ENCODE measurements around the gene SEMA4C. TPM values are rescaled to one million over a fixed set of nuclear protein-coding genes. Genes with fewer than 3 reads are reported as not detected.

SEMA4C gene
- polyA plus RNA-seq, 1 donor (not counting 4 experiments of a cell fraction or from before 2014, with no cell fraction given): 7.5 TPM

GRCh38 chr2:96848264-96848663 is 21.6 kb downstream of the SEMA4C start:
- Histone ChIP-seq H3K4me2 (ENCODE audit: control insufficient read depth, extremely low read depth, insufficient read depth, low read depth, low read length) (no peak overlapping the region), H3K4me1 (ENCODE audit: control insufficient read depth, extremely low read depth, insufficient read depth, low read length) (no peaks in the 10 kb centered on the region), H3K9ac (ENCODE audit: control insufficient read depth, extremely low read depth, insufficient read depth, low read length) (no peak overlapping the region), H3K27me3 (ENCODE audit: control insufficient read depth, extremely low read depth, insufficient read depth, low read length) (no peaks in the 10 kb centered on the region), H3K27ac (ENCODE audit: control insufficient read depth, insufficient read depth, low read length) (no peak overlapping the region), H3K36me3 (ENCODE audit: control insufficient read depth in 2 of 2, extremely low read depth in 1 of 2, insufficient read depth in 2 of 2, low read length in 2 of 2) (peaks cover 0 to 3% of the 10 kb centered on the region in 2 experiments), H3K4me3 (ENCODE audit: control insufficient read depth in 2 of 3, extremely low read depth in 1 of 3, insufficient read depth in 2 of 3, low read depth in 1 of 3, low read length in 3 of 3) (no peak overlapping the region), H4K20me1 (ENCODE audit: control insufficient read depth, extremely low read depth, insufficient read depth, low read length) (no peaks in the 10 kb centered on the region), H3K79me2 (ENCODE audit: control insufficient read depth, insufficient read depth, low read length) (no peaks in the 10 kb centered on the region), H2AFZ (ENCODE audit: control insufficient read depth, low read length) (no peak overlapping the region), H3K9me3 (ENCODE audit: control insufficient read depth, low read depth, low read length) (no peaks in the 10 kb centered on the region), H3K9me1 (ENCODE audit: control insufficient read depth, extremely low read depth, insufficient read depth, low read length) (no peaks in the 10 kb centered on the region)
- FAIRE-seq (no peak), DNase-seq (ENCODE audit: low read depth, low spot score) (no peak)
- dilution Hi-C loops (cut with MboI; ENCODE audit: extremely low pct_ligation_motif_present, low sequenced_read_pairs): no loop called here
- TF ChIP-seq, protein P1, sequence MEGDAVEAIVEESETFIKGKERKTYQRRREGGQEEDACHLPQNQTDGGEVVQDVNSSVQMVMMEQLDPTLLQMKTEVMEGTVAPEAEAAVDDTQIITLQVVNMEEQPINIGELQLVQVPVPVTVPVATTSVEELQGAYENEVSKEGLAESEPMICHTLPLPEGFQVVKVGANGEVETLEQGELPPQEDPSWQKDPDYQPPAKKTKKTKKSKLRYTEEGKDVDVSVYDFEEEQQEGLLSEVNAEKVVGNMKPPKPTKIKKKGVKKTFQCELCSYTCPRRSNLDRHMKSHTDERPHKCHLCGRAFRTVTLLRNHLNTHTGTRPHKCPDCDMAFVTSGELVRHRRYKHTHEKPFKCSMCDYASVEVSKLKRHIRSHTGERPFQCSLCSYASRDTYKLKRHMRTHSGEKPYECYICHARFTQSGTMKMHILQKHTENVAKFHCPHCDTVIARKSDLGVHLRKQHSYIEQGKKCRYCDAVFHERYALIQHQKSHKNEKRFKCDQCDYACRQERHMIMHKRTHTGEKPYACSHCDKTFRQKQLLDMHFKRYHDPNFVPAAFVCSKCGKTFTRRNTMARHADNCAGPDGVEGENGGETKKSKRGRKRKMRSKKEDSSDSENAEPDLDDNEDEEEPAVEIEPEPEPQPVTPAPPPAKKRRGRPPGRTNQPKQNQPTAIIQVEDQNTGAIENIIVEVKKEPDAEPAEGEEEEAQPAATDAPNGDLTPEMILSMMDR (optimal IDR thresholded peaks at IDR 0.05 in 1 of 3, IDR thresholded peaks at IDR 0.05 in 1 of 3, conservative IDR thresholded peaks at IDR 0.05 in 1 of 3; ENCODE audit: extremely low read depth in 1 of 3, insufficient read depth in 2 of 3, low read length in 3 of 3): no peak
- TF ChIP-seq EZH2 (IDR thresholded peaks at IDR 0.05; ENCODE audit: low read length): no peak

GRCh38 chr2:96847586-96847985 is 22.3 kb downstream of the SEMA4C start:
- Histone ChIP-seq H3K36me3 (ENCODE audit: control insufficient read depth in 2 of 2, extremely low read depth in 1 of 2, insufficient read depth in 2 of 2, low read length in 2 of 2) (peaks cover 0 to 3% of the 10 kb centered on the region in 2 experiments), H3K79me2 (ENCODE audit: control insufficient read depth, insufficient read depth, low read length) (no peaks in the 10 kb centered on the region), H2AFZ (ENCODE audit: control insufficient read depth, low read length) (no peak overlapping the region), H3K9me3 (ENCODE audit: control insufficient read depth, low read depth, low read length) (no peaks in the 10 kb centered on the region), H3K4me1 (ENCODE audit: control insufficient read depth, extremely low read depth, insufficient read depth, low read length) (no peaks in the 10 kb centered on the region), H3K27me3 (ENCODE audit: control insufficient read depth, extremely low read depth, insufficient read depth, low read length) (no peaks in the 10 kb centered on the region), H3K9ac (ENCODE audit: control insufficient read depth, extremely low read depth, insufficient read depth, low read length) (no peak overlapping the region), H3K9me1 (ENCODE audit: control insufficient read depth, extremely low read depth, insufficient read depth, low read length) (no peaks in the 10 kb centered on the region), H4K20me1 (ENCODE audit: control insufficient read depth, extremely low read depth, insufficient read depth, low read length) (no peaks in the 10 kb centered on the region), H3K27ac (ENCODE audit: control insufficient read depth, insufficient read depth, low read length) (no peak overlapping the region), H3K4me2 (ENCODE audit: control insufficient read depth, extremely low read depth, insufficient read depth, low read depth, low read length) (no peak overlapping the region), H3K4me3 (ENCODE audit: control insufficient read depth in 2 of 3, extremely low read depth in 1 of 3, insufficient read depth in 2 of 3, low read depth in 1 of 3, low read length in 3 of 3) (no peak overlapping the region)
- FAIRE-seq (no peak), DNase-seq (ENCODE audit: low read depth, low spot score) (no peak)
- no peak for TF ChIP-seq EZH2 (IDR thresholded peaks at IDR 0.05; ENCODE audit: low read length)
- TF ChIP-seq, protein P1 (optimal IDR thresholded peaks at IDR 0.05 in 1 of 3, IDR thresholded peaks at IDR 0.05 in 1 of 3, conservative IDR thresholded peaks at IDR 0.05 in 1 of 3; ENCODE audit: extremely low read depth in 1 of 3, insufficient read depth in 2 of 3, low read length in 3 of 3): no peak
- dilution Hi-C loops (cut with MboI; ENCODE audit: extremely low pct_ligation_motif_present, low sequenced_read_pairs): no loop called here
